ENCODE measurements around the gene COBL. TPM values are rescaled to one million over a fixed set of nuclear protein-coding genes. Genes with fewer than 3 reads are reported as not detected.

Gene COBL
- total and polyA plus RNA-seq, 2 of the 8 experiments (the other 6 are each of a cell fraction or from before 2014, with no cell fraction given) = 13.8 to 40.4 TPM

GRCh38 chr7:51134013-51134441 is 182.6 kb downstream of the COBL start:
- H4K5ac ChIP-seq (ENCODE audit: insufficient read length, low read depth, low read length) = no peak overlapping the region
- no peak overlapping the region for H3K23ac ChIP-seq (ENCODE audit: insufficient read length)
- H2BK5ac ChIP-seq (ENCODE audit: low read depth, low read length) = no peak overlapping the region
- no peak overlapping the region for H3K56ac ChIP-seq (replicated peaks; ENCODE audit: insufficient read length, low read depth, low read length)
- ChIA-PET CTCF (ENCODE audit: partially characterized antibody) (interaction anchor here (0.6 to 0.9 kb wide), 4 partner anchors 7 to 369 kb away, joined by 3 read pairs; no protein-coding TSS in a partner anchor), POLR2A (ENCODE audit: partially characterized antibody) (no interaction called here)
- H3K27ac ChIP-seq (ENCODE audit: low read depth, low read length) = no peak overlapping the region
- H3K9me3 ChIP-seq (ENCODE audit: insufficient read depth in 2 of 2, low read depth in 1 of 2, low read length in 1 of 2) = peaks cover 0 to 3% of the 10 kb centered on the region in 2 experiments; a peak in 2 of 4 replicates
- no peak overlapping the region for H4K91ac ChIP-seq (replicated peaks; ENCODE audit: insufficient read length, low read length)
- H2AK5ac ChIP-seq (ENCODE audit: low read depth, low read length) = no peak overlapping the region
- WGBS, 2 experiments (ENCODE audit: extremely low coverage in 1 of 2, insufficient coverage in 1 of 2, insufficient read length in 1 of 2, insufficient replicate concordance in 2 of 2, low coverage in 1 of 2, low lambda C conversion rate in 2 of 2, missing lambda C conversion rate in 1 of 2) = 94% methylated on average over 4 of the region's 4 CpGs; no CpG with 5 or more reads in 1 of the 2 experiments
- H3K4ac ChIP-seq (replicated peaks; ENCODE audit: insufficient read length, low read depth, low read length) = no peak overlapping the region
- no peak overlapping the region for H2BK120ac ChIP-seq (replicated peaks; ENCODE audit: low read depth, low read length)
- H3K9ac ChIP-seq (replicated peaks in 1 of 4; ENCODE audit: extremely low read depth in 1 of 4, low read depth in 3 of 4, low read length in 3 of 4) = no peak overlapping the region
- TF ChIP-seq E2F6 (IDR thresholded peaks at IDR 0.05) (no peak), MAX (IDR thresholded peaks at IDR 0.05) (no peak), SRF (IDR thresholded peaks at IDR 0.05; ENCODE audit: low read depth, low read length) (no peak), GTF2F1 (IDR thresholded peaks at IDR 0.05; ENCODE audit: borderline replicate concordance, low read depth, low read length) (no peak), TBP (IDR thresholded peaks at IDR 0.05; ENCODE audit: low read depth, low read length) (no peak)
- peaks cover 0 to 4% of the 10 kb centered on the region in 2 experiments for H4K20me1 ChIP-seq (replicated peaks in 1 of 2; ENCODE audit: control insufficient read depth in 1 of 2, insufficient read depth in 2 of 2, low read length in 2 of 2)
- no peak overlapping the region for H3K4me2 ChIP-seq (ENCODE audit: insufficient read depth in 1 of 2, low read depth in 2 of 2, low read length in 2 of 2)
- H3K36me3 ChIP-seq (ENCODE audit: control insufficient read depth in 2 of 4, insufficient read depth in 4 of 4, low read length in 3 of 4) = peaks cover 0 to 14% (median 9%) of the 10 kb centered on the region in 4 experiments; a peak in 5 of 8 replicates
- H3K4me3 ChIP-seq (ENCODE audit: extremely low read depth in 1 of 4, insufficient read depth in 2 of 4, low read depth in 3 of 4, low read length in 4 of 4) = no peak overlapping the region
- peaks cover 2% of the 10 kb centered on the region; the same call in 1 of the 2 replicates for H3K23me2 ChIP-seq (ENCODE audit: low read depth, low read length)
- no peak overlapping the region for H2BK15ac ChIP-seq (ENCODE audit: low read length)
- H3K79me2 ChIP-seq (ENCODE audit: control insufficient read depth in 1 of 2, insufficient read depth in 2 of 2, low read length in 2 of 2) = peaks cover 0 to 2% of the 10 kb centered on the region in 2 experiments; a peak in 1 of 4 replicates
- no peak overlapping the region for H3K14ac ChIP-seq (ENCODE audit: insufficient read length)
- no peaks in the 10 kb centered on the region for H3K4me1 ChIP-seq (replicated peaks in 1 of 4; ENCODE audit: control insufficient read depth in 3 of 4, insufficient read depth in 4 of 4, low read length in 3 of 4)
- H2BK20ac ChIP-seq (ENCODE audit: low read length) = no peak overlapping the region
- no peak overlapping the region for H3K18ac ChIP-seq (ENCODE audit: extremely low read depth, low read length)
- H2AFZ ChIP-seq (ENCODE audit: low read length) = no peak overlapping the region
- H3K27me3 ChIP-seq (replicated peaks in 1 of 4; ENCODE audit: control insufficient read depth in 3 of 4, extremely low read depth in 1 of 4, insufficient read depth in 3 of 4, low read length in 3 of 4) = peaks cover 0 to 1% (median 0%) of the 10 kb centered on the region in 4 experiments; a peak in 1 of 7 replicates
- H2BK12ac ChIP-seq (ENCODE audit: low read depth, low read length) = no peak overlapping the region
- no peak overlapping the region for H4K8ac ChIP-seq (ENCODE audit: extremely low read depth, insufficient read depth, low read length)
- DNase-seq (ENCODE audit: low read depth in 1 of 2, low spot score in 2 of 2) = no peak
- FAIRE-seq = no peak
- no peaks in the 10 kb centered on the region; the same call in 1 of the 2 replicates for H3K79me1 ChIP-seq (ENCODE audit: low read depth, low read length)
